Kidney epithelial cell (primary cell): Measurements from ENCODE around the gene SRSF3. TPM values are rescaled to one million over a fixed set of nuclear protein-coding genes. Genes with fewer than 3 reads are reported as not detected.

ENCODE experiments used
- DNase-seq: peaks from one replicate; pipeline ENCODE4 v3.0.0-alpha.2; 2010; ENCODE audit warnings: low read depth
- H3K27me3 ChIP-seq: 2 replicates; pipeline ENCODE4 v1.6.0; 2011; ENCODE audit warnings: low read length; ENCODE audit not compliant: control insufficient read depth, insufficient read depth
- H3K36me3 ChIP-seq: 2 replicates; pipeline ENCODE4 v1.5.1; 2011; ENCODE audit warnings: low read length; ENCODE audit not compliant: control insufficient read depth, insufficient read depth
- H3K4me3 ChIP-seq: 2 replicates; pipeline ENCODE4 v1.5.1; 2011; ENCODE audit warnings: low read depth, mild to moderate bottlenecking, control low read depth, low read length
- CTCF ChIP-seq: IDR thresholded peaks from 2 replicates; pipeline ENCODE4 v1.5.1; 2011; ENCODE audit warnings: mild to moderate bottlenecking, moderate library complexity, low read length, control low read depth, inconsistent platforms; ENCODE audit not compliant: insufficient read depth, poor library complexity, severe bottlenecking
- total RNA-seq: library from RNA; depleted of rRNA; stranded (reverse); fragments of >200 nt; gene quantifications from 2 replicates; pipeline ENCODE4 v1.2.3, GENCODE V29; 2015

Gene SRSF3
- total RNA-seq, 1 donor from 2014 or later, result 177 TPM

DNA sequence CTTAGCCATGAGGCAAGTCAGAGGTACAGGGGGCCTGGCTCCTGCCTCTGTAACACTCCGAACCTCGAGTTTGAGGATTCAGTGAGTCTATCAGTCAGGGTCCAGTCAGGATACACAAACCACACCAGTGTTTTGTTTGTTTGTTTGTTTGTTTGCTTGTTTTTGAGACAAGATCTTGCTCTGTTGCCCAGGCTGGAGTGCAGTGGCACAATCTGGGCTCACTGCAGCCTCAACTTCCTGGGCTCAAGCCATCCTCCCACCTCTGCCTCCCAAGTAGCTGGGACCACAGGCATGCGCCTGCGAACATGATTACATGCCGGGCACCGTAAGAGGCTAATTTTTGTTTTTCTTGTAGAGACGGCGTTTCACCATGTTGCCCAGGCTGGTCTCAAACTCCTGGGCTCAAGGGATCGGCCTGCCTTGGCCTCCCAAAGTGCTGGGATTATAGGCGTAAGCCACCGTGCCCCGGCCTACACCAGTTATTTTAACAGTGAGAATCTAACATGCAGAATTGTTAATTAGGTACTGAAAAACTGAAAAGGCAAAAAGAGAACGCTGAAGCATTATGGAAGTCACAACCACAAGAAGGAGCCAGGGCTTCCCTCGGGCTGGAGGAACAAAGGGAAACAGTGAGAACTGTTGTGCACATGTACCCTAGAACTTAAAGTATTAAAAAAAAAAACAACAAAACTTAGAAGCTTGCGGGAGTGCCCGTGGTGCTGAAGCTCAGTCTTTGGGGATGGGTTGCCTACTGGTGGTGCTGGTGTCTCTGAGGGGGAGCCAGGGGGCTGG, 40.4 kb downstream of the SRSF3 start:
- Histone ChIP-seq H3K27me3 (no peaks in the 10 kb centered on the region), H3K4me3 (no peak overlapping the region), H3K36me3 (no peaks in the 10 kb centered on the region)
- no peak for DNase-seq
- no peak for TF ChIP-seq CTCF

- no peak overlapping the region for H3K4me3 ChIP-seq
- DNase-seq, result no peak
- no peak for TF ChIP-seq CTCF
- no peaks in the 10 kb centered on the region for H3K27me3 ChIP-seq
- no peaks in the 10 kb centered on the region for H3K36me3 ChIP-seq
Observed at GRCh38 chr6:36636283-36636682, 42.1 kb downstream of the SRSF3 start.

DNA sequence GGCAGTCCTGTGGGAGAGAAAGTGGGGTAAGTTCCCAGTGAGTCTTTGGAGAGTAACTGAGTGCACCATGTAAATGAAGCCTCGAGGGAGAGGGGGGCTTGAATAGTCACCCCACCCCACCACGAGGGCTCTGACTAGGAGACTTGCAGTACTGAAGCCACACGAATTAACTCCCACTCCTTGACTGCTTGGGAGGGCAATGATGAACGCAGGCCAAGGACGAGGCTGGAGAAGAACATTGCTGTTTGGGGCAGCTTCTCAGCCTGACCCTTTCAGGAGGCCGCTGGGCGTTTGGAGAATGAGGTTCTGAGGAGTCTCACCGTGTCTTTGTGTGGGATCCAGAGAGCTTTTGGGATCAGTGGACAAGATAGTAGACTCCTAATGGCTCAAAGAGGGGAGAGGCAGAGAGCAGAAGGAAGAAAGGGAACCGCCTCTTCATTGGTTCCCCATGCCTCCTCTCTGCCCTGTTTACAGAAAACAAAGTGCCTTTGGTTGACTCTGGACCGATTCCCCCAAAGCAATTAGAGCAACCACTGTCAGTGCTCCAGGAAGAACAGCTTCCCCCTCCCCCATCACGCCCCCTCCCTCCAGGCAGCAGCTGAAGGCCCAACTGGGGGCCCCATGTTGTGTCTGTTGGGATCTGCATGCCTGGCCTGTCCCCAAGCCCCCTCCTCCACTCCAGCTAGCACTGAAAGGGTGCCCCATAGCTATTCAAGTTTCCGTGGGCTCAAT, 42.7 kb downstream of the SRSF3 start:
- no peak for TF ChIP-seq CTCF
- DNase-seq, result no peak
- H3K36me3 ChIP-seq, result no peaks in the 10 kb centered on the region
- H3K4me3 ChIP-seq, result no peak overlapping the region
- no peaks in the 10 kb centered on the region for H3K27me3 ChIP-seq

DNA sequence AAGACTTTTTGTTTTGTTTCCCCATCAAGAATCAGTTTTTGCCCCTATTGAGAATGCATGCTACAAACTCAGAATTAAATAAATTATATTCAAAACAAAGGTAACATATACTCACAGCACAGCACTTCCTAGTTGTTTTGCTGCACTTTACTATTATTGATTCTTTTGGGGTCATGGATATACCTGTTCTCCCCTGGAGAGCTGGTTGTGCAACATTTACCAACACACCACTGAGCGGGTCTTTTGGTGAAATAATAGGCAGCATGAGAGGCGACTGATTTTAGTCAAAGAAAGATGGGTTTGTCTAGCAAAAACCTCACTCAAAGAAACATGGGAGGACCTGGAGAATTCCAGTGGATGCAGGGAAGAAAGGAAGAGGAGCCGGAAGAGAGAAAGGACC, 44.4 kb downstream of the SRSF3 start:
- DNase-seq, result no peak
- TF ChIP-seq CTCF, result no peak
- Histone ChIP-seq H3K4me3 (no peak overlapping the region), H3K36me3 (no peaks in the 10 kb centered on the region), H3K27me3 (no peaks in the 10 kb centered on the region)

- H3K4me3 ChIP-seq, result no peak overlapping the region
- DNase-seq, result no peak
Observed at GRCh38 chr6:36639171-36639808, 45.1 kb downstream of the SRSF3 start.

More at GRCh38 chr6:36639171-36639808, 45.1 kb downstream of the SRSF3 start:
- TF ChIP-seq CTCF, result no peak
- Histone ChIP-seq H3K36me3 (no peaks in the 10 kb centered on the region), H3K27me3 (no peaks in the 10 kb centered on the region)
